ENCODE results near the gene OR7D4.
"Not testable (repeated sequence)": the region's sequence is repeated elsewhere in the genome, so short reads cannot be mapped to it uniquely, and the experiment has no call there.

The OR7D4 gene

GRCh38 chr19:9219489-9219888, at the start of gene OR7D4:
Gene OR7D4 (minus strand): TSS chr19:9219589. CDS start chr19:9214837, 4,752 bp downstream.
- DNase-seq: no peak

- DNase-seq: no peak
Measured at GRCh38 chr19:9251236-9251635, 31.8 kb upstream of the OR7D4 start.

DNA sequence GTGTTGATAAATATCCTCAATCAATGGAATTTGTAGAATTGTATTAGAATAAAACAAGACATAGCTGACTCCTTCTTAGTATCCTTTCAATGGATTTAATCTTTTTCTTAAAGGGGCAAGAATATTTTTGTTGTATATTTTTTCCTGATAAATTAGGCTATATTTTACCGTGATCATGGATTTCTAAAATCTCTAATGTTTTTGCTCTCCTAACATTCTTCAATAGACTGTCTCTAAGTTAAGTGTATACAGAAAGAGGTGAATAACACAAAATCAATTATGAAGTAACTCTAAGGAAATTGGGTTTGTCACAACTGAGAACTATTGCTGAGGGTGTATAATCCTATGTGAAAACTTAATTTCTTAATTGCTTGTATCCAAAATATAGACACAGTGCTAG, 31.2 kb upstream of the OR7D4 start, which contains the start of gene OR7E24:
TSS of gene OR7E24 (plus strand) at position 301 of the 400 bp plus-strand sequence. CDS start 114 bp downstream, outside the sequence.
- no peak for DNase-seq

DNA sequence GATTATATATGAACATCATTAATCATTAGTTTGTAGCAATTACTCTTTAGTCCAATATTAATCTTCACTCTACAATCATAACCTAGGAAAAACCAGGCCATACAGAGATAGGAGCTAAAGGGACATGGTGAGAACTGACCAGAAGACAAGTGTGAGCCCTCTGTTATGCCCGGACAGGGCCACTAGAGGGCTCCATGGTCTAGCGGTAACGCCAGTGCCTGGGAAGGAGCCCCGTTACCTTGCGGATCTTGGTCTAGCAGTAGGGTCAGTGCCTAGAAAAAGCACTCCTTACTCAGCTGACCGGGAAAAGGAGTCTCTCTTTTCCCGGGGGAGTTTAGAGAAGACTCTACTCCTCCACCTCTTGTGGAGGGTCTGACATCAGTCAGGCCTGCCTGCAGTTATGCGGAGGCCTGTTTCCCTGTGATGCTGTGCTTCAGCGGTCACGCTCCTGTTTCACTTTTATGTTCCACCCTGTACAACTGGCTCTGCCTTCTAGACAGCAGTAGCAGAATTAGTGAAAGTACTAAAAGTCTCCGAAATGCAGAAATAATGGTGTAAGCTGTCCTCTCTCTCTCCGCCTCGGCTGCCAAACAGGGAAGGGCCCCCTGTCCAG, 13.8 kb downstream of the OR7D4 start:
- peak; percentile 72 for DNase-seq

- not testable (repeated sequence) for DNase-seq
Measured at GRCh38 chr19:9198044-9198443, 21.3 kb downstream of the OR7D4 start.

DNA sequence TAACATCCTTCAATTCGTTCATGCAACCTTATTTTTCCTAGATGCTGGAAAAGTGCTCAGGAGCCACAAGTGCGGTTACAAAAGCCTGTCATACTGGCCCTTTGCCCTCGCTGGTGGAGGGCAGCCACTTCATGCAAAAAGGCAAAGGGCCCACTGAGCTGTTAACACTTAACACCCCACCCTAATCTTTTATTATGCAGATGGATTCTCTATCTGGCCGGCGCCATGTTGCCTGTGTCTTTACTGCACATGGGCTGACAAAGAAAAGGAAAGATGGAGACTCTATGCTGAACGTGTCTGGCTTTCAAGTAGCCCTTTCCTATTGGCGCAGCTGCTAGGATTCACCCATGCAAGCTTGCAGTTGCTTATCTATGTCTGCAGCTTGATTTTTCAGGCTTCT, 29.9 kb downstream of the OR7D4 start:
- DNase-seq: no peak

DNA sequence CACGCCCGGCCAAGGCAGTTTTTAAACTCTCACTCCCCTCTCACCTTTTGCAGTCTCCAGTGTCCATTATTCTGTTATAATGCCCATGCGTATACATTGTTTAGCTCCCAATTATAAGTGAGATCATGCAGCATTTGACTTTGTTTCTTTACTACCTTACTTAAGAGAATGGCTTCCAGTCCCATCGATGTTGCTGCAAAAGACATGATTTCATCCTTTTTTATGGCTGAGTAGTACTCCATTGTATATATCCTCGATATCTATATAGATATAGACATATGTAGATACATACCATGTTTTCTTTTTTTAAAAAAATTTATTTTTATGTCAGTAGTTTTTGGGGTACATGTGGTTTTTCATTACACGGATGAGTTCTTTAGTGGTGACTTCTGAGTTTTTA, 32.2 kb downstream of the OR7D4 start:
- DNase-seq: no peak

- no peak for DNase-seq
Measured at GRCh38 chr19:9183000-9183399, 36.4 kb downstream of the OR7D4 start.

- no peak for DNase-seq
Measured at GRCh38 chr19:9178901-9179300, 40.5 kb downstream of the OR7D4 start, which contains the start of gene OR7D2. Gene OR7D2 (plus strand): TSS chr19:9178979. CDS start chr19:9185782, 6,803 bp downstream.

GRCh38 chr19:9175326-9175725, 44.1 kb downstream of the OR7D4 start:
- no peak for DNase-seq

GRCh38 chr19:9171393-9171991, 47.9 kb downstream of the OR7D4 start:
- DNase-seq: no peak

DNA sequence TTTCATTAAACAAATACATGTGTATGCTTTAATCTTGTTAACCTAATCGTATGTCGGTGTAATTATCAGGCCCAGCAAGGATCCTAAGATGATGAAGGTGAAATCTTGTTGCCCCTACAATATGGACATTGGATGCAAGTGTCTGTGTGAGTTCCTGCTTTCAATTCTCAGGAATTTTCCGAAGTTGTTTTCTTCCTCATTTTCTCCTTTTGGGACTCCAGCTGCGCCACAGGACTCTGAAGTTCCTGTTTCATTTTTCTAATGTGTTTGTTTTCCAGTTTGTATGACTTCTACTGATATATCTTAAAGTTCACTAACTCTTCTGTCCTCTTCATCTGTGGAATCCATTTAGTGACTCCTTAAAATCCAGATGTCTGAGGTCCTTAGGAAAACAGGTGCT, 52.5 kb downstream of the OR7D4 start:
- no peak for DNase-seq

- DNase-seq: no peak
Measured at GRCh38 chr19:9165261-9165660, 54.1 kb downstream of the OR7D4 start.

DNA sequence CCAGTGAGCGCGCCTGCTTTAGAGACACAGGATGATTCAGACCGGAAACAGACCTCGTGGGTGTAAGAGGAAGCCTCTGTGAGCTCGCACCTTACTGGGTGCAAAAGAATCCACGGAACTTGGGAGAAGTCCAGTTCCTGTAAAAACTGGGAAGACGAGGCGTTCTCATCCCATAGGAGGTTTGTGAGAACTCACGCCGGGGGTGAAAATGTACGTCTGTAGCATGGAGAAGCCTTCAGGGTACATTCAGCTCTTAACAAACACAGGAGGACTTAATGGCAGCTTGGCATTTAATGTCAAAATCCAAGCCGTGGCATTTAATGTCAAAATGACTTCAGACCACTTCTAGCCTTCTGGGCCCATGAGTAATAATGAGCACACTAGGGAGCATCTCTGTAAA, 58.0 kb downstream of the OR7D4 start:
- no peak for DNase-seq
